HepG2 (cell line): ENCODE measurements around the gene HAGH. TPM values are rescaled to one million over a fixed set of nuclear protein-coding genes. Genes with fewer than 3 reads are reported as not detected.

Experiments
- CEBPG ChIP-seq: IDR thresholded peaks from 2 replicates; pipeline ENCODE4 v1.6.1; 2016
- DDIT3 ChIP-seq: sonication (generic); formaldehyde crosslinking; IDR thresholded peaks from 2 replicates; pipeline ENCODE4 v1.4.0; 2020; ENCODE audit warnings: mild to moderate bottlenecking, missing genetic modification reagents
- DZIP1 ChIP-seq: sonication (generic); formaldehyde crosslinking; IDR thresholded peaks from 2 replicates; pipeline ENCODE4 v1.5.0; 2020; ENCODE audit warnings: mild to moderate bottlenecking, missing genetic modification reagents
- HMGA1 ChIP-seq: sonication (generic); formaldehyde crosslinking; conservative IDR thresholded peaks from 2 replicates; pipeline ENCODE4 v1.4.0; 2020; ENCODE audit warnings: missing genetic modification reagents
- HOXA3 ChIP-seq: sonication (generic); formaldehyde crosslinking; IDR thresholded peaks from 2 replicates; pipeline ENCODE4 v1.5.0; 2020; ENCODE audit warnings: missing genetic modification reagents
- HOXA9 ChIP-seq: sonication (generic); formaldehyde crosslinking; IDR thresholded peaks from 2 replicates; pipeline ENCODE4 v1.8.1; 2022; ENCODE audit warnings: missing genetic modification reagents, mild to moderate bottlenecking, moderate library complexity, borderline replicate concordance
- KAT7 ChIP-seq: IDR thresholded peaks from 2 replicates; pipeline ENCODE4 v1.6.1; 2018; ENCODE audit warnings: borderline replicate concordance, missing compliant biosample characterization
- NR2F2 ChIP-seq: IDR thresholded peaks from 2 replicates; pipeline ENCODE4 v1.6.1; 2012; ENCODE audit warnings: low read depth, inconsistent platforms, borderline replicate concordance
- PATZ1 ChIP-seq: sonication (generic); formaldehyde crosslinking; IDR thresholded peaks from 2 replicates; pipeline ENCODE4 v1.4.0; 2020; ENCODE audit warnings: missing genetic modification reagents
- PCBP1 ChIP-seq: fragments of 200-400 bp; formaldehyde crosslinking; IDR thresholded peaks from 2 replicates; pipeline ENCODE4 v1.6.1; 2017; ENCODE audit warnings: mild to moderate bottlenecking, low read depth, low read length, borderline replicate concordance
- SAFB2 ChIP-seq: sonication (generic); formaldehyde crosslinking; IDR thresholded peaks from 2 replicates; pipeline ENCODE4 v1.5.1; 2020; ENCODE audit warnings: missing genetic modification reagents, low read depth, mild to moderate bottlenecking, borderline replicate concordance
- SOX6 ChIP-seq, 2 experiments: fragments of 450-650 bp in 1 of 2; sonication (generic) in 1 of 2; formaldehyde crosslinking in 1 of 2; IDR thresholded peaks; 2 replicates each; pipeline versions ENCODE4 v1.4.0 to v1.6.1; 2017 to 2020; ENCODE audit warnings: antibody characterized with exemption in 1 of 2, mild to moderate bottlenecking in 1 of 2, missing genetic modification reagents in 1 of 2
- TSC22D2 ChIP-seq: sonication (generic); formaldehyde crosslinking; IDR thresholded peaks from 2 replicates; pipeline ENCODE4 v1.5.1; 2020; ENCODE audit warnings: missing genetic modification reagents, mild to moderate bottlenecking, borderline replicate concordance
- ZBTB43 ChIP-seq: sonication (generic); formaldehyde crosslinking; conservative IDR thresholded peaks from 2 replicates; pipeline ENCODE4 v1.4.0; 2020; ENCODE audit warnings: missing genetic modification reagents
- ZBTB7B ChIP-seq: sonication (generic); formaldehyde crosslinking; IDR thresholded peaks from 2 replicates; pipeline ENCODE4 v1.4.0; 2020; ENCODE audit warnings: missing genetic modification reagents
- ZFP1 ChIP-seq: IDR thresholded peaks from 2 replicates; pipeline ENCODE4 v1.6.1; 2016
- ZMAT5 ChIP-seq: sonication (generic); formaldehyde crosslinking; IDR thresholded peaks from 2 replicates; pipeline ENCODE4 v1.5.0; 2020; ENCODE audit warnings: mild to moderate bottlenecking, low read depth, missing genetic modification reagents, borderline replicate concordance
- ZNF292 ChIP-seq: sonication (generic); formaldehyde crosslinking; IDR thresholded peaks from 2 replicates; pipeline ENCODE4 v1.8.1; 2022; ENCODE audit warnings: mild to moderate bottlenecking, low read depth, missing genetic modification reagents, borderline replicate concordance
- ZNF512 ChIP-seq: sonication (generic); formaldehyde crosslinking; IDR thresholded peaks from 2 replicates; pipeline ENCODE4 v1.4.0; 2020; ENCODE audit warnings: mild to moderate bottlenecking, missing genetic modification reagents
- polyA plus RNA-seq, 8 experiments: library from polyadenylated mRNA; depleted of rRNA in 3 of 8; stranded (reverse) in 7 of 8; unstranded in 1 of 8; fragments of >200 nt; fragmentation: Illumina TruSeq in 4 of 8; extraction: Trizol in 4 of 8; gene quantifications; 2 replicates each; pipeline versions ENCODE4 v1.2.1 to v1.2.3, GENCODE V29; 2011 to 2016; ENCODE audit warnings: low read depth in 4 of 8, missing spikeins in 1 of 8, mixed read lengths in 1 of 8; ENCODE audit not compliant: insufficient read depth in 1 of 8
- total RNA-seq, 5 experiments: library from RNA; depleted of rRNA; stranded (reverse); fragments of >200 nt; fragmentation: Illumina TruSeq; extraction: Trizol; gene quantifications; 2 replicates each; pipeline ENCODE4 v1.2.3, GENCODE V29; 2016; ENCODE audit warnings: low read depth in 1 of 5

Gene HAGH
- total and polyA plus RNA-seq, 2 of the 13 experiments (the other 11 are each of a cell fraction or from before 2014, with no cell fraction given) = 70.4 to 95.4 TPM

- TF ChIP-seq KAT7 (CRISPR knock-in tag) (peak; percentile 82), HMGA1 (no peak), ZNF292 (CRISPR knock-in tag) (peak; percentile 53; the same call in 1 of the 2 replicates), CEBPG (CRISPR knock-in tag) (no peak; the same call in 1 of the 2 replicates), ZBTB7B (peak; percentile 79), TSC22D2 (CRISPR knock-in tag) (peak; percentile 81; the same call in 1 of the 2 replicates), DDIT3 (CRISPR knock-in tag) (no peak), ZMAT5 (CRISPR knock-in tag) (no peak; the same call in 1 of the 2 replicates), HOXA3 (CRISPR knock-in tag) (peak; percentile 93), DZIP1 (no peak), ZFP1 (CRISPR knock-in tag) (peak; percentile 50; the same call in 1 of the 2 replicates), ZNF512 (CRISPR knock-in tag) (no peak), NR2F2 (no peak), ZBTB43 (CRISPR knock-in tag) (peak; percentile 41; the same call in 1 of the 2 replicates), SOX6 (IDR thresholded peaks at IDR 0.05) (no peak), SOX6 (CRISPR knock-in tag; IDR thresholded peaks at IDR 0.05) (peak; percentile 77), PCBP1 (peak; percentile 16; the same call in 1 of the 2 replicates), PATZ1 (CRISPR knock-in tag) (peak; percentile 53), SAFB2 (CRISPR knock-in tag) (peak; percentile 88; the same call in 1 of the 2 replicates), HOXA9 (CRISPR knock-in tag) (peak; percentile 91; the same call in 1 of the 2 replicates)
Measured at GRCh38 chr16:1826691-1827573, at the start of gene HAGH, which contains the start of gene FAHD1 (continued).
